Brain microvascular endothelial cell (primary cell): ENCODE data around the gene MBOAT7.

ENCODE experiments used
- DNase-seq: peaks from one replicate; pipeline ENCODE4 v3.0.0-alpha.2; 2020
- H3K27ac ChIP-seq: fragments of 250-450 bp; sonication (Bioruptor Pico); 2 replicates; pipeline ENCODE4 v1.5.1; 2020; ENCODE audit warnings: mild to moderate bottlenecking, moderate library complexity
- H3K27me3 ChIP-seq: fragments of 250-450 bp; sonication (Bioruptor Pico); replicated peaks from 2 replicates; pipeline ENCODE4 v1.5.1; 2020; ENCODE audit warnings: mild to moderate bottlenecking
- H3K36me3 ChIP-seq: fragments of 250-450 bp; sonication (Bioruptor Pico); replicated peaks from 2 replicates; pipeline ENCODE4 v1.5.1; 2020; ENCODE audit warnings: mild to moderate bottlenecking
- H3K4me3 ChIP-seq: 2 replicates; pipeline ENCODE4 v1.5.1; 2011; ENCODE audit warnings: low read depth, mild to moderate bottlenecking, control low read depth, low read length, moderate library complexity
- CTCF ChIP-seq: IDR thresholded peaks from 2 replicates; pipeline ENCODE4 v1.5.1; 2011; ENCODE audit warnings: low read depth, mild to moderate bottlenecking, moderate library complexity, low read length, control low read depth, inconsistent platforms; ENCODE audit errors: missing control alignments
- in situ Hi-C: cut with HindIII; loops from 2 replicates; pipeline ENCODE4 v1.10.0; 2017; ENCODE audit warnings: low sequenced_read_pairs, low pct_ligation_motif_present

Gene MBOAT7

GRCh38 chr19:54211235-54211634 is 21.9 kb upstream of the MBOAT7 start:
- no peak overlapping the region for H3K4me3 ChIP-seq
- peaks cover 25% of the 10 kb centered on the region for H3K36me3 ChIP-seq
- in situ Hi-C loops: no loop called here
- no peak for TF ChIP-seq CTCF
- H3K27ac ChIP-seq: no peak overlapping the region
- no peak for DNase-seq
- no peaks in the 10 kb centered on the region for H3K27me3 ChIP-seq

- DNase-seq: peak; percentile 99
- H3K27ac ChIP-seq: peak overlapping the region; percentile 49
- no peak for TF ChIP-seq CTCF
- H3K27me3 ChIP-seq: no peaks in the 10 kb centered on the region
- no peak overlapping the region for H3K4me3 ChIP-seq
- in situ Hi-C loops: no loop called here
- H3K36me3 ChIP-seq: peaks cover 38% of the 10 kb centered on the region
These were observed 20.6 kb upstream of the MBOAT7 start for GRCh38 chr19:54209811-54210494.

- no peaks in the 10 kb centered on the region for H3K27me3 ChIP-seq
- no peak overlapping the region for H3K4me3 ChIP-seq
- peak overlapping the region; percentile 49 for H3K27ac ChIP-seq
- in situ Hi-C loops: no loop called here
- TF ChIP-seq CTCF: no peak
- no peak for DNase-seq
- peaks cover 45% of the 10 kb centered on the region for H3K36me3 ChIP-seq
These were observed 19.9 kb upstream of the MBOAT7 start for GRCh38 chr19:54209058-54209810.

- no peak for DNase-seq
- H3K36me3 ChIP-seq: peaks cover 50% of the 10 kb centered on the region
- in situ Hi-C loops: no loop called here
- H3K27me3 ChIP-seq: no peaks in the 10 kb centered on the region
- H3K27ac ChIP-seq: no peak overlapping the region
- H3K4me3 ChIP-seq: no peak overlapping the region
- TF ChIP-seq CTCF: no peak
These were observed 19.3 kb upstream of the MBOAT7 start for GRCh38 chr19:54208784-54209057.

- no peak overlapping the region for H3K4me3 ChIP-seq
- DNase-seq: peak; percentile 40
- H3K27ac ChIP-seq: no peak overlapping the region
- H3K36me3 ChIP-seq: peaks cover 56% of the 10 kb centered on the region
- no peak for TF ChIP-seq CTCF
- no peaks in the 10 kb centered on the region for H3K27me3 ChIP-seq
- in situ Hi-C loops: no loop called here
These were observed 18.8 kb upstream of the MBOAT7 start for GRCh38 chr19:54207983-54208783.
